ENCODE measurements around the gene GASK1A.

The GASK1A gene

GRCh38 chr3:43093006-43093405 lies 113.9 kb downstream of the GASK1A start:
- no peak for DNase-seq

GRCh38 chr3:43093974-43094373 lies 114.9 kb downstream of the GASK1A start:
- DNase-seq, result no peak

GRCh38 chr3:43094381-43094780 lies 115.3 kb downstream of the GASK1A start:
- no peak for DNase-seq

GRCh38 chr3:43094851-43095250 lies 115.7 kb downstream of the GASK1A start:
- DNase-seq, result no peak

DNA sequence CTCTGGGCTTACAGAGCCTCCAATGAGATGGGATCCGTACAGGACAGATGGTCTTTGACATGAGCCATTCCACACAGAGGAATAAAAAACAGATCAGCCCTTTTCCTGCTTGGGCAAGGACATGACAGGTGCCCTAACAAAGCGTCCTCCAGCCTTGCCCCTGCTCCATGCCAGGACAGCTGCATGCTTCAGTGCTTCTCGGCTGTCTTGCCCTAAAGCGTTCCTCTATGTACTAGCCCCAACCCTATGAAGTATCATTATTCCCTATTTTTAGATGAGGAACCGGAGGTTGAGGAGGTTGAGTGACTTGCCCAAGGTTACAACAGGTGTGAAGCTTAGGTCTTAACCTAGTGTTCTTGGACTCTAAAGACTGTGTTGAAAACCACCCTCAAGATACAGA lies 116.3 kb downstream of the GASK1A start:
- no peak for DNase-seq

DNA sequence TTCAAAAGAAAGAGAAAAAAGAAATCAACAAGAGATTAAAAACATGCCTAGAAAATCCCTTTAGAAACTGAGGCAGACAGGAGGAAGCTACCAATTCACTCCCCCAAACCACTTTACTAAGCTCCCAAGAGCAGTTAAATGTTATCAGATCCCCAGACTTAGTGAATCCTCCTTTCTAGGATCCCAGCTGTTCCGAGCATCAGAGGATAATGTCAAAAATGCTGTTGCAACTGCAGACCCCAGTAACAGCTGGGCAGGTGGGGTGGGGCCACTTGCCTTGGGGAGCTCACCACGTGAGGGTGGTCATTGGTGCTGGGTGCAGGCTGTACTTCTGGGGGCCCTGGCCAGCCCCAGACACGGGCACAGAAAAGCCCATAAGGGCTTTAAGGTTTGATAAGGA lies 117.7 kb downstream of the GASK1A start:
- no peak for DNase-seq

GRCh38 chr3:43097400-43098080 lies 118.4 kb downstream of the GASK1A start:
- no peak for DNase-seq

- no peak for DNase-seq
Observed at GRCh38 chr3:43098761-43099160, 119.7 kb downstream of the GASK1A start.

- DNase-seq, result no peak
Observed at GRCh38 chr3:43102773-43103480, 123.8 kb downstream of the GASK1A start.

- no peak for DNase-seq
Observed at GRCh38 chr3:43104039-43104438, 124.9 kb downstream of the GASK1A start.

- DNase-seq, result no peak
Observed at GRCh38 chr3:43104660-43105595, 125.8 kb downstream of the GASK1A start.

DNA sequence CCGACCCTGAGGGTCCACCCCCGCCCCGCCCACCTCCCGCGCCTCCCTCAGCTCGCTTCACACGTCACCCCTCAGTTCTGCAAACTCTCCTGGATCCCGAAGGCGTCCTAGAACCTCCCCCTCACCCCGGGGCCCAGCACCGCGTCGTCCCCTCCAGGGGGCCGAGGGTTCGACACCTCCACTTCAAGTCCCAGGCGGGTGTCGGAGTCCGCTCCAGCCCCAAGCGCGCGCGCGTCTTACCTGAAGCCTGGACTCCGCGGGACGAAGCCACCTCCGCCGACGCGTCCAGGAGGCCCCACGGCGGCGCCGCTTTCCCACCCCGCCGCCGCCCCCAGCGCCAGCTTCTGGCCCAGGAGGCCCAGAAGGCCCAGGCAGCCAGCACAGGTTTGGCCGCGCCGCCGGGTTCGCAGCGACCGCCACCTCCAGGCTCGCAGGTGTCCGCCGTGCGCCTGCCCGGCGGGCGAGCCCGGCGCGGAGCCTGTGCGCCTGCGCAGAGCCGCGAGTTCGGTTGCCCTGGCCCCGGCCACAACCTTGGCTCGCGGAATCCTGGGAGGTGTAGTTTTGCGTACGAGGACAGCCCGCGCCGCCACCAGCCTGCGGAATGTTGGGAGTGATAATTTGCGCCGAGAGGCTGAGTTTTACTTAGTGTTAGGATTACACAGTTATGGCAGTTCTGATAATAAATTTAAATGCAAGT lies 126.6 kb downstream of the GASK1A start, which contains the start of gene POMGNT2:
TSS of gene POMGNT2 (minus strand) at position 484 of the 697 bp plus-strand sequence. CDS start 24,648 bp downstream, outside the sequence.
- peak; percentile 60 for DNase-seq

GRCh38 chr3:43106293-43106628 lies 127.2 kb downstream of the GASK1A start:
- DNase-seq, result no peak

All from amniotic stem cell (primary cell).